Keratinocyte (primary cell): ENCODE data around the gene SLC44A5. TPM values are rescaled to one million over a fixed set of nuclear protein-coding genes. Genes with fewer than 3 reads are reported as not detected.

Source experiments
- DNase-seq: peaks from one replicate; pipeline ENCODE4 v3.0.0-alpha.2; 2011; ENCODE audit warnings: low read depth, missing footprints, low spot score
- FAIRE-seq: peaks from 2 replicates; lab custom pipeline; 2011; peaks lifted over from hg19 to GRCh38; lab: Jason Lieb, UNC
- H2AFZ ChIP-seq: 2 replicates; pipeline ENCODE4 v1.6.0; 2012; ENCODE audit warnings: low read length, control low read depth, inconsistent platforms; ENCODE audit not compliant: control insufficient read depth
- H3K27ac ChIP-seq: 2 replicates; pipeline ENCODE4 v1.5.1; 2011; ENCODE audit warnings: low read length; ENCODE audit not compliant: control insufficient read depth, insufficient read depth
- H3K27me3 ChIP-seq: 3 replicates; pipeline ENCODE4 v1.6.0; 2011; ENCODE audit warnings: low read length; ENCODE audit not compliant: control insufficient read depth, insufficient read depth; ENCODE audit errors: extremely low read depth
- H3K36me3 ChIP-seq, 2 experiments: 2 replicates in 1 of 2; 3 replicates in 1 of 2; pipeline ENCODE4 v1.5.1; 2011; ENCODE audit warnings: low read length in 2 of 2, mild to moderate bottlenecking in 1 of 2; ENCODE audit not compliant: control insufficient read depth in 2 of 2, insufficient read depth in 2 of 2; ENCODE audit errors: extremely low read depth in 1 of 2
- H3K4me1 ChIP-seq: 3 replicates; pipeline ENCODE4 v1.5.1; 2011; ENCODE audit warnings: low read length; ENCODE audit not compliant: control insufficient read depth, insufficient read depth; ENCODE audit errors: extremely low read depth
- H3K4me2 ChIP-seq: 3 replicates; pipeline ENCODE4 v1.6.0; 2011; ENCODE audit warnings: low read depth, low read length; ENCODE audit not compliant: control insufficient read depth, insufficient read depth; ENCODE audit errors: extremely low read depth
- H3K4me3 ChIP-seq, 3 experiments: fragments of 200-600 bp in 1 of 3; sonication (generic) in 1 of 3; 2 replicates in 2 of 3; 3 replicates in 1 of 3; pipeline ENCODE4 v1.5.1; 2011 to 2016; ENCODE audit warnings: low read length in 3 of 3, mild to moderate bottlenecking in 3 of 3, control low read depth in 2 of 3, inconsistent platforms in 1 of 3, low read depth in 1 of 3, mixed read lengths in 1 of 3, mixed run types in 1 of 3, moderate library complexity in 1 of 3; ENCODE audit not compliant: control insufficient read depth in 2 of 3, insufficient read depth in 2 of 3; ENCODE audit errors: extremely low read depth in 1 of 3
- H3K79me2 ChIP-seq: 2 replicates; pipeline ENCODE4 v1.6.0; 2012; ENCODE audit warnings: low read length; ENCODE audit not compliant: control insufficient read depth, insufficient read depth
- H3K9ac ChIP-seq: 3 replicates; pipeline ENCODE4 v1.6.0; 2011; ENCODE audit warnings: low read length; ENCODE audit not compliant: control insufficient read depth, insufficient read depth; ENCODE audit errors: extremely low read depth
- H3K9me1 ChIP-seq: 3 replicates; pipeline ENCODE4 v1.6.0; 2011; ENCODE audit warnings: low read length; ENCODE audit not compliant: control insufficient read depth, insufficient read depth; ENCODE audit errors: extremely low read depth
- H3K9me3 ChIP-seq: 2 replicates; pipeline ENCODE4 v1.5.1; 2012; ENCODE audit warnings: low read depth, low read length; ENCODE audit not compliant: control insufficient read depth
- H4K20me1 ChIP-seq: 3 replicates; pipeline ENCODE4 v1.6.0; 2011; ENCODE audit warnings: low read length; ENCODE audit not compliant: control insufficient read depth, insufficient read depth; ENCODE audit errors: extremely low read depth
- CTCF ChIP-seq, 3 experiments: IDR thresholded peaks in 1 of 3; conservative IDR thresholded peaks in 1 of 3; optimal IDR thresholded peaks in 1 of 3; 2 replicates in 2 of 3; 3 replicates in 1 of 3; pipeline versions ENCODE3 to v1.5.1; 2011; ENCODE audit warnings: low read length in 3 of 3, mild to moderate bottlenecking in 3 of 3, moderate library complexity in 2 of 3, control low read depth in 1 of 3, inconsistent platforms in 1 of 3; ENCODE audit not compliant: insufficient read depth in 2 of 3; ENCODE audit errors: extremely low read depth in 1 of 3
- EZH2 ChIP-seq: IDR thresholded peaks from one replicate; pipeline ENCODE4 v1.6.1; 2012; ENCODE audit warnings: inconsistent platforms, mild to moderate bottlenecking, low read length, moderate library complexity
- dilution Hi-C: fragments of 300-500 bp; cut with MboI; formaldehyde crosslinking; loops from one replicate; pipeline ENCODE4 v1.7.0; 2020; ENCODE audit warnings: low sequenced_read_pairs; ENCODE audit not compliant: extremely low pct_ligation_motif_present
- polyA plus RNA-seq, 5 experiments: library from polyadenylated mRNA; depleted of rRNA in 3 of 5; stranded (reverse) in 3 of 5; stranded (forward) in 1 of 5; unstranded in 1 of 5; fragments of >200 nt; gene quantifications; 1 replicate in 1 of 5; 2 replicates in 3 of 5; 3 replicates in 1 of 5; pipeline versions ENCODE4 v1.2.1 to v1.2.3, GENCODE V29; 2011 to 2012; ENCODE audit warnings: missing spikeins in 2 of 5, low read depth in 1 of 5, low replicate concordance in 1 of 5

SLC44A5 gene
- polyA plus RNA-seq, 1 donor (not counting 4 experiments of a cell fraction or from before 2014, with no cell fraction given) = 0.72 TPM

GRCh38 chr1:75543705-75544104, 67.2 kb downstream of the SLC44A5 start:
- Histone ChIP-seq H3K27ac (no peak overlapping the region), H3K4me2 (no peak overlapping the region), H4K20me1 (no peaks in the 10 kb centered on the region), H3K9me3 (no peaks in the 10 kb centered on the region), H3K4me1 (no peaks in the 10 kb centered on the region), H2AFZ (no peak overlapping the region), H3K79me2 (no peaks in the 10 kb centered on the region), H3K9ac (no peak overlapping the region), H3K36me3 (no peaks in the 10 kb centered on the region), H3K27me3 (no peaks in the 10 kb centered on the region), H3K9me1 (no peaks in the 10 kb centered on the region), H3K4me3 (no peak overlapping the region)
- DNase-seq (no peak), FAIRE-seq (no peak)
- dilution Hi-C loops = no loop called here
- TF ChIP-seq EZH2 (no peak), CTCF (optimal IDR thresholded peaks at IDR 0.05 in 1 of 3, IDR thresholded peaks at IDR 0.05 in 1 of 3, conservative IDR thresholded peaks at IDR 0.05 in 1 of 3; ENCODE audit: extremely low read depth in 1 of 3, insufficient read depth in 2 of 3, low read length in 3 of 3) (no peak)

DNA sequence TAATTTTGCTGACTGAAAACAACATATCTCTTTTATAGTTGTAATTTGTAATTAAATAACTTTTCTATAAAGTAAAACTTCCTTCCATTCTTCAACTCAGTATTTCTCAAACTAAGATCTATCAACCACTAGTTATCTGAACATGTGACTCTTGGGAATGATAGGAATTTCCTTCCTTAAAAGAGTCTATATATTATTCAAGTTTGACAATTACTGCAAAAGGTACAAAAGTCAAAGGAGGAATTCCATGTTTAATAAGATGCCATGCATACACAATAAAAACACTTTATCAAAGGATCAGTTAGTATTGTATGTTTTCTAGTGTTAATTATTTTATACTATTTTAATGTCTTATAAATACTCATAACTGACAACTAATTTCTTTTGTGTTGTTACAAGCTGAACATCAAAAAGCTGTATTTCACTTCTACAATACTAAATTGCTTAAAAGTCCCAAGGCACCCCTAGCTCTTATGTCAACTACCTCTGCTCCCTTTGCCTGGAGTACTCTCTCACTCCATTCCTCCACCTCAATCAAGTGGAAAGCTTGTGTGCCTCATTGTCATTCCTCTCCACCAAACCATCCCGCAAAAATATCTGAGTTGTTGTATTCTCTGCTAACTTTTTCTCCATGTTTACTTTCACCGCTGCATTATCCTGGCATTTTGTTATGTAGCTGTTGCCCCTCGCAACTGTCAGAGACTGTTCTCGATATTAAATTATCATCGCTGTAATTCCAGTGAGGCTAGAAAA, 67.9 kb downstream of the SLC44A5 start:
- no peaks in the 10 kb centered on the region for H3K4me1 ChIP-seq
- H3K27ac ChIP-seq = no peak overlapping the region
- H4K20me1 ChIP-seq = no peaks in the 10 kb centered on the region
- dilution Hi-C loops = no loop called here
- no peaks in the 10 kb centered on the region for H3K9me1 ChIP-seq
- FAIRE-seq (no peak), DNase-seq (no peak)
- no peaks in the 10 kb centered on the region for H3K27me3 ChIP-seq
- no peak overlapping the region for H3K9ac ChIP-seq
- no peak for TF ChIP-seq EZH2
- no peak for TF ChIP-seq CTCF (optimal IDR thresholded peaks at IDR 0.05 in 1 of 3, IDR thresholded peaks at IDR 0.05 in 1 of 3, conservative IDR thresholded peaks at IDR 0.05 in 1 of 3; ENCODE audit: extremely low read depth in 1 of 3, insufficient read depth in 2 of 3, low read length in 3 of 3)
- H3K79me2 ChIP-seq = no peaks in the 10 kb centered on the region
- no peaks in the 10 kb centered on the region for H3K36me3 ChIP-seq
- no peak overlapping the region for H3K4me2 ChIP-seq
- H3K9me3 ChIP-seq = no peaks in the 10 kb centered on the region
- H2AFZ ChIP-seq = no peak overlapping the region
- H3K4me3 ChIP-seq = no peak overlapping the region
